Pancreas (tissue), 10 donors: ENCODE data around the gene CENPF. TPM values are rescaled to one million over a fixed set of nuclear protein-coding genes. Genes with fewer than 3 reads are reported as not detected.

Source experiments
- ATAC-seq, 4 donors: fragments of 200-7000 bp; cut with Tn5 transposase; one replicate each; pipeline versions ENCODE4 v1.8.0 to v1.9.1; 2020; ENCODE audit warnings: mild to moderate bottlenecking in 4 of 4, moderate library complexity in 4 of 4
- DNase-seq, 6 donors: peaks; one replicate each; pipeline ENCODE4 v3.0.0-alpha.2; 2020
- FAIRE-seq: peaks from 2 replicates; lab custom pipeline; 2012; peaks lifted over from hg19 to GRCh38; lab: Jason Lieb, UNC
- H3K27ac ChIP-seq, 4 donors: fragments of 200-600 bp; sonication (generic); 1 replicate in 3 of 4; 2 replicates in 1 of 4; pipeline versions ENCODE4 v1.5.0 to v1.8.0; 2020
- H3K27me3 ChIP-seq, 4 donors: fragments of 200-600 bp; one replicate each; pipeline ENCODE4 v1.8.0; 2021
- H3K36me3 ChIP-seq, 3 donors: fragments of 200-600 bp; sonication (generic) in 1 of 3; one replicate each; pipeline versions ENCODE4 v1.5.0 to v1.8.0; 2020 to 2021
- H3K4me1 ChIP-seq, 3 donors: fragments of 200-600 bp; one replicate each; pipeline ENCODE4 v1.8.0; 2021
- H3K4me3 ChIP-seq, 4 donors: fragments of 200-600 bp; sonication (generic) in 2 of 4; one replicate each; pipeline versions ENCODE4 v1.5.0 to v1.8.0; 2020 to 2021
- H3K9me3 ChIP-seq, 4 donors: fragments of 200-600 bp; one replicate each; pipeline ENCODE4 v1.8.0; 2021
- CTCF ChIP-seq, 4 donors: fragments of 200-600 bp; sonication (generic) in 3 of 4; IDR thresholded peaks; one replicate each; pipeline versions ENCODE4 v1.5.0 to v1.8.0; 2021; ENCODE audit warnings: antibody characterized with exemption in 4 of 4
- WGBS, 2 donors: extraction: QIAGEN DNeasy Blood & Tissue Kit; methylation state at CpG; one replicate each; pipeline ENCODE4 v1.1.7; 2013; 5-methylcytosine and 5-hydroxymethylcytosine counted together
- intact Hi-C, 3 donors: fragments of 100-400 bp; cut with DNase I; formaldehyde crosslinking; loops; one replicate each; pipeline versions ENCODE4 v1.11.1 to v1.14.2; 2022
- polyA plus RNA-seq, 2 donors: library from polyadenylated mRNA; stranded (reverse); fragments of 200-250 nt; gene quantifications; one replicate each; pipeline ENCODE4 v1.2.3, GENCODE V29; 2013
- total RNA-seq, 6 donors: library from RNA; stranded (reverse); fragmentation: NEBNext Ultra II Directional in 4 of 6; extraction: Animal tissue kit (Norgen Biotek cat#: 25700) in 4 of 6; gene quantifications; one replicate each; pipeline versions ENCODE4 v1.2.1 to v1.2.4, GENCODE V29; 2021 to 2023
- donor health status: healthy with polysubstance abuse.
- donor health status: DM: no; HTN: no; CAD: no; lungs with moderate emphysema.
- donor health status: DM: no; HTN: no; CAD: no.
- donor health status: control.
- donor health status: control.
- donor health status: Bipolar disorder and iron deficiency.
- donor health status: DM: yes; HTN: yes; CAD: no.
- donor health status: DM: no; HTN: no; CAD: no.
- donor health status: DM: no; HTN: no; CAD: no.
- donor health status: DM: yes; HTN: yes; CAD: no.

CENPF gene
- total and polyA plus RNA-seq, 8 donors = 0.05 to 2.0 (median 0.30) TPM

GRCh38 chr1:214658175-214658574 is 55.2 kb downstream of the CENPF start:
- no peak overlapping the region for H3K4me3 ChIP-seq
- H3K27ac ChIP-seq = no peak overlapping the region
- intact Hi-C loops = no loop called here
- H3K9me3 ChIP-seq = no peaks in the 10 kb centered on the region
- WGBS, 2 donors = 59 to 62% methylated on average over 1 of the region's 1 CpG
- no peak for ATAC-seq
- no peak for FAIRE-seq
- DNase-seq = no peak
- H3K27me3 ChIP-seq = no peaks in the 10 kb centered on the region
- TF ChIP-seq CTCF (IDR thresholded peaks at IDR 0.05) = no peak
- H3K4me1 ChIP-seq = no peaks in the 10 kb centered on the region
- no peaks in the 10 kb centered on the region for H3K36me3 ChIP-seq

DNA sequence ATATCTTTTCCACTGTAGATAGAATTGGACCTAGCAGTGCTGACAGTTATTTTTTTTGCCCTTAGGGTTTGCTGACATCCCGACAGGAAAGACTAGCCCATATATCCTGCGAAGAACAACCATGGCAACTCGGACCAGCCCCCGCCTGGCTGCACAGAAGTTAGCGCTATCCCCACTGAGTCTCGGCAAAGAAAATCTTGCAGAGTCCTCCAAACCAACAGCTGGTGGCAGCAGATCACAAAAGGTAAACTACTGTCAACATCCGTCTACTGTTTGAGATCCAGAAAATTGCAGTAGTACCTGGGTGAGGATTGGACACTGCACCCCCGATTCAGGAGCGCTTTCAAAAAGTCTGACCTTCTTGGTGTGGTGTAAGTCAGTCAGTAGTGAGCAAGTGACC is 55.8 kb downstream of the CENPF start:
- ATAC-seq = peak in 2 of 4 donors; percentile 28 to 35
- no peak for FAIRE-seq
- Histone ChIP-seq H3K4me3 (no peak overlapping the region), H3K4me1 (no peaks in the 10 kb centered on the region), H3K9me3 (no peaks in the 10 kb centered on the region), H3K36me3 (no peaks in the 10 kb centered on the region), H3K27me3 (no peaks in the 10 kb centered on the region), H3K27ac (no peak overlapping the region)
- no peak for DNase-seq
- intact Hi-C loops = no loop called here
- TF ChIP-seq CTCF (IDR thresholded peaks at IDR 0.05) = no peak
- 70 to 72% methylated on average over 9 of the region's 9 CpGs for WGBS, 2 donors

DNA sequence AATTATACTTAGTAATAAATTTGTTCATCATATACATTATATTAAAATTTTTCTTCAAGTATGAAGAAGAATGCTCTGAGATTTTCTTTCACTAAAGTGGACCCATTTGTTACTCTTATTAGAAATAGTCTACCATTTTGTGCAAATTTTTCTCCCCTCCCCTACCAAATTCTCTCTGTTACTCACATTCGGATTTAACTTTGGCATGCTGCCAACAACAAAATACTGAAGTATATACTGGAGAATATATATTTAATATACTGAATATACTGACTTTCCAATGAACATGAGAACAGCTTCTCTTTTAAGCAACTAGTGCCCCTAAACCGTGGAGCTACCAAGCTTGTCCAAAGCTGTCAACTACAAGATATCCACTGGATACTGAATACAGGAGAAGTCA is 57.2 kb downstream of the CENPF start:
- WGBS, 2 donors = 94% methylated on average over 2 of the region's 2 CpGs
- Histone ChIP-seq H3K4me1 (no peaks in the 10 kb centered on the region), H3K9me3 (no peaks in the 10 kb centered on the region), H3K4me3 (no peak overlapping the region), H3K27ac (no peak overlapping the region), H3K36me3 (no peaks in the 10 kb centered on the region), H3K27me3 (no peaks in the 10 kb centered on the region)
- no peak for FAIRE-seq
- no peak for TF ChIP-seq CTCF (IDR thresholded peaks at IDR 0.05)
- no peak for DNase-seq
- no peak for ATAC-seq
- intact Hi-C loops = no loop called here

DNA sequence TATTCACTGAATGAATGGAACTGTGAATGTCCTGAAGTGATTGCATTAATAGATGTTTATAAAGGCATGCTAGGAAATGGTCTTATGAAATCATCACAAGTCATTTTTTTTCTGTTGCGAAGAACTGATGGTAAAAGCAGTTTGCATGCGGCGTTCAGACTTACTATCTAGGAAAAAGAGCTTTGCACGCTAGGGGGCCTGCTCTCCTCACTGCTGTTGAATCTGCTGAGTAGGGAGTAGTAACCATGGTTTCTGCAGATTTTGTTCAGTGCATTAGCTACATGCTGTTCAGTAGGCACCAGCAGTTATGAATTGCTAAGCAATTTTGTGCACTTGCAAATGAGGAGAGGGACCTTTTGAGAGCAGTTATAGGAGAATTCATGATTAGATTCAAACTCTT is 57.9 kb downstream of the CENPF start:
- no peak for FAIRE-seq
- Histone ChIP-seq H3K4me3 (no peak overlapping the region), H3K36me3 (no peaks in the 10 kb centered on the region), H3K9me3 (no peaks in the 10 kb centered on the region), H3K27ac (no peak overlapping the region), H3K4me1 (no peaks in the 10 kb centered on the region), H3K27me3 (no peaks in the 10 kb centered on the region)
- intact Hi-C loops = no loop called here
- 74 to 80% methylated on average over 4 of the region's 4 CpGs for WGBS, 2 donors
- TF ChIP-seq CTCF (IDR thresholded peaks at IDR 0.05) = no peak
- DNase-seq = peak in 2 of 6 donors; percentile 17 to 18
- peak in 3 of 4 donors; percentile 76 to 92 (median 89) for ATAC-seq

GRCh38 chr1:214662223-214662785 is 59.3 kb downstream of the CENPF start:
- 80 to 91% methylated on average over 3 of the region's 3 CpGs for WGBS, 2 donors
- FAIRE-seq (no peak), DNase-seq (no peak), ATAC-seq (no peak)
- Histone ChIP-seq H3K4me3 (no peak overlapping the region), H3K36me3 (no peaks in the 10 kb centered on the region), H3K4me1 (no peaks in the 10 kb centered on the region), H3K9me3 (no peaks in the 10 kb centered on the region), H3K27ac (no peak overlapping the region), H3K27me3 (no peaks in the 10 kb centered on the region)
- no peak for TF ChIP-seq CTCF (IDR thresholded peaks at IDR 0.05)
- intact Hi-C loops = no loop called here
